HEK293 (cell line): ENCODE measurements around the gene KANSL1.
A peak's percentile ranks its signal among the peaks of the same experiment; 100 is the strongest.

ENCODE experiments used
- AEBP2 ChIP-seq: fragments of 450-650 bp; formaldehyde crosslinking; IDR thresholded peaks from 2 replicates; pipeline ENCODE4 v1.5.1; 2016; ENCODE audit warnings: missing biosample characterization, missing genetic modification characterization, borderline replicate concordance
- FEZF1 ChIP-seq: fragments of 450-650 bp; formaldehyde crosslinking; IDR thresholded peaks from 2 replicates; pipeline ENCODE4 v1.5.1; 2016; ENCODE audit warnings: missing biosample characterization, missing genetic modification characterization
- GFI1B ChIP-seq: fragments of 450-650 bp; formaldehyde crosslinking; IDR thresholded peaks from 2 replicates; pipeline ENCODE4 v1.5.1; 2016; ENCODE audit warnings: missing biosample characterization, missing genetic modification characterization
- GLIS2 ChIP-seq: fragments of 450-650 bp; formaldehyde crosslinking; IDR thresholded peaks from 2 replicates; pipeline ENCODE4 v1.5.1; 2016; ENCODE audit warnings: missing biosample characterization, missing genetic modification characterization
- PATZ1 ChIP-seq: fragments of 450-650 bp; formaldehyde crosslinking; IDR thresholded peaks from 2 replicates; pipeline ENCODE4 v1.5.1; 2016; ENCODE audit warnings: missing biosample characterization, missing genetic modification characterization
- SP7 ChIP-seq: fragments of 450-650 bp; formaldehyde crosslinking; IDR thresholded peaks from 2 replicates; pipeline ENCODE4 v1.5.1; 2016; ENCODE audit warnings: missing biosample characterization, missing genetic modification characterization
- ZBTB44 ChIP-seq: fragments of 450-650 bp; IDR thresholded peaks from 2 replicates; pipeline ENCODE4 v1.5.1; 2018; ENCODE audit warnings: missing biosample characterization, mild to moderate bottlenecking, missing genetic modification characterization
- ZBTB8A ChIP-seq: fragments of 450-650 bp; formaldehyde crosslinking; IDR thresholded peaks from 2 replicates; pipeline ENCODE4 v1.5.1; 2016; ENCODE audit warnings: missing biosample characterization, missing genetic modification characterization
- ZNF23 ChIP-seq: fragments of 450-650 bp; formaldehyde crosslinking; IDR thresholded peaks from 2 replicates; pipeline ENCODE4 v1.5.1; 2016; ENCODE audit warnings: missing biosample characterization, missing genetic modification characterization, borderline replicate concordance
- ZNF416 ChIP-seq: fragments of 450-650 bp; formaldehyde crosslinking; IDR thresholded peaks from 2 replicates; pipeline ENCODE4 v1.5.1; 2016; ENCODE audit warnings: missing biosample characterization, missing genetic modification characterization
- ZNF433 ChIP-seq: fragments of 450-650 bp; formaldehyde crosslinking; IDR thresholded peaks from 2 replicates; pipeline ENCODE4 v1.5.1; 2016; ENCODE audit warnings: missing biosample characterization, missing genetic modification characterization, low read depth
- ZNF501 ChIP-seq: fragments of 450-650 bp; formaldehyde crosslinking; IDR thresholded peaks from 2 replicates; pipeline ENCODE4 v1.5.1; 2016; ENCODE audit warnings: missing biosample characterization, missing genetic modification characterization
- ZNF513 ChIP-seq: fragments of 450-650 bp; IDR thresholded peaks from 2 replicates; pipeline ENCODE4 v1.5.1; 2018; ENCODE audit warnings: missing biosample characterization, missing genetic modification characterization
- ZNF610 ChIP-seq: fragments of 450-650 bp; formaldehyde crosslinking; IDR thresholded peaks from 2 replicates; pipeline ENCODE4 v1.5.1; 2016; ENCODE audit warnings: missing biosample characterization, missing genetic modification characterization, borderline replicate concordance
- ZNF707 ChIP-seq: fragments of 450-650 bp; formaldehyde crosslinking; IDR thresholded peaks from 2 replicates; pipeline ENCODE4 v1.5.1; 2016; ENCODE audit warnings: missing biosample characterization, missing genetic modification characterization
- TF ChIP-seq, protein P1 (sequence below): fragments of 450-650 bp; formaldehyde crosslinking; IDR thresholded peaks from 2 replicates; pipeline ENCODE4 v1.5.1; 2016; ENCODE audit warnings: missing biosample characterization, missing genetic modification characterization
- TF ChIP-seq, protein P2 (sequence below): fragments of 450-650 bp; formaldehyde crosslinking; IDR thresholded peaks from 2 replicates; pipeline ENCODE4 v1.5.1; 2016; ENCODE audit warnings: missing biosample characterization, missing genetic modification characterization
- TF ChIP-seq, protein P3 (sequence below): fragments of 450-650 bp; formaldehyde crosslinking; IDR thresholded peaks from 2 replicates; pipeline ENCODE4 v1.5.1; 2016; ENCODE audit warnings: missing biosample characterization, missing genetic modification characterization
- TF ChIP-seq, protein P4 (sequence below): fragments of 450-650 bp; formaldehyde crosslinking; IDR thresholded peaks from 2 replicates; pipeline ENCODE4 v1.5.1; 2016; ENCODE audit warnings: missing biosample characterization, missing genetic modification characterization

The KANSL1 gene

DNA sequence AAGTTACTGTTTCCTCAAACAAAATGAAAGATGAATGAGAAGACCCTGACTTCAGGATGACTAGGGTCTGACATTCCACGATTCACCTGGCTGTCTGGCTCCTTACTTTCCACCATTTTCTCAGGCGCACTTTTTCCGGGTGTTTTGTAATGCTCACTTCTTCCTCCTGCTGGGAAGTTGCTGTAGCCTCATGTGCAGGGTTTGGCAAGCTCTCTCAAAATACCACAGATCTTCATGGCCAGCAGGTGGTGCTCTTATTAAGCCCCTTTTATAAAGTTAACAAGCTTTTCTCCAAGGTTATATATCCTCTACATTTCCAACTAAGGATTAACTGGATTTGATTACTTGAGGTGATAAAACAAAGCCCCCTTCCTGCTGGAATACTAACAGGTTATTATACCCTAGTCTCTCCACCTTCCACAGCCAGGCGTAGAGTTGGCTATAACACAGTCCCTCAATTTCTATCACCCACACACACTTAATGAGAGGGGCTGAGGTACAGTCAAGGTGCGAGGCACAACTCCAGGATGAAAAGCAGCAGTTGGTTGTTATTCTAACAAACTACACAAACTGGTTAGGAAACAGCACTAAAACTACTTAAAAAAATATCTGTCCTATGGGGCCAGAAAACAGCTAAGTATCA lies 148.8 kb downstream of the KANSL1 start (continued):
- TF ChIP-seq, protein P1, sequence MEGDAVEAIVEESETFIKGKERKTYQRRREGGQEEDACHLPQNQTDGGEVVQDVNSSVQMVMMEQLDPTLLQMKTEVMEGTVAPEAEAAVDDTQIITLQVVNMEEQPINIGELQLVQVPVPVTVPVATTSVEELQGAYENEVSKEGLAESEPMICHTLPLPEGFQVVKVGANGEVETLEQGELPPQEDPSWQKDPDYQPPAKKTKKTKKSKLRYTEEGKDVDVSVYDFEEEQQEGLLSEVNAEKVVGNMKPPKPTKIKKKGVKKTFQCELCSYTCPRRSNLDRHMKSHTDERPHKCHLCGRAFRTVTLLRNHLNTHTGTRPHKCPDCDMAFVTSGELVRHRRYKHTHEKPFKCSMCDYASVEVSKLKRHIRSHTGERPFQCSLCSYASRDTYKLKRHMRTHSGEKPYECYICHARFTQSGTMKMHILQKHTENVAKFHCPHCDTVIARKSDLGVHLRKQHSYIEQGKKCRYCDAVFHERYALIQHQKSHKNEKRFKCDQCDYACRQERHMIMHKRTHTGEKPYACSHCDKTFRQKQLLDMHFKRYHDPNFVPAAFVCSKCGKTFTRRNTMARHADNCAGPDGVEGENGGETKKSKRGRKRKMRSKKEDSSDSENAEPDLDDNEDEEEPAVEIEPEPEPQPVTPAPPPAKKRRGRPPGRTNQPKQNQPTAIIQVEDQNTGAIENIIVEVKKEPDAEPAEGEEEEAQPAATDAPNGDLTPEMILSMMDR, result peak; percentile 84
- TF ChIP-seq PATZ1 (tag by site-specific recombination) (no peak), SP7 (peak; percentile 47), GLIS2 (tag by site-specific recombination) (no peak), ZNF433 (tag by site-specific recombination) (no peak), ZBTB44 (tag by site-specific recombination) (peak; percentile 54; the same call in 1 of the 2 replicates), ZBTB8A (0 out of 2 replicates have a peak, but pooled peaks have one; percentile 29), AEBP2 (tag by site-specific recombination) (no peak), ZNF23 (tag by site-specific recombination) (no peak), FEZF1 (tag by site-specific recombination) (no peak), ZNF707 (no peak), ZNF513 (tag by site-specific recombination) (0 out of 2 replicates have a peak, but pooled peaks have one; percentile 20), ZNF610 (tag by site-specific recombination) (0 out of 2 replicates have a peak, but pooled peaks have one; percentile 19), ZNF416 (no peak), ZNF501 (no peak; the same call in 1 of the 2 replicates), GFI1B (tag by site-specific recombination) (no peak)
- TF ChIP-seq, protein P2, sequence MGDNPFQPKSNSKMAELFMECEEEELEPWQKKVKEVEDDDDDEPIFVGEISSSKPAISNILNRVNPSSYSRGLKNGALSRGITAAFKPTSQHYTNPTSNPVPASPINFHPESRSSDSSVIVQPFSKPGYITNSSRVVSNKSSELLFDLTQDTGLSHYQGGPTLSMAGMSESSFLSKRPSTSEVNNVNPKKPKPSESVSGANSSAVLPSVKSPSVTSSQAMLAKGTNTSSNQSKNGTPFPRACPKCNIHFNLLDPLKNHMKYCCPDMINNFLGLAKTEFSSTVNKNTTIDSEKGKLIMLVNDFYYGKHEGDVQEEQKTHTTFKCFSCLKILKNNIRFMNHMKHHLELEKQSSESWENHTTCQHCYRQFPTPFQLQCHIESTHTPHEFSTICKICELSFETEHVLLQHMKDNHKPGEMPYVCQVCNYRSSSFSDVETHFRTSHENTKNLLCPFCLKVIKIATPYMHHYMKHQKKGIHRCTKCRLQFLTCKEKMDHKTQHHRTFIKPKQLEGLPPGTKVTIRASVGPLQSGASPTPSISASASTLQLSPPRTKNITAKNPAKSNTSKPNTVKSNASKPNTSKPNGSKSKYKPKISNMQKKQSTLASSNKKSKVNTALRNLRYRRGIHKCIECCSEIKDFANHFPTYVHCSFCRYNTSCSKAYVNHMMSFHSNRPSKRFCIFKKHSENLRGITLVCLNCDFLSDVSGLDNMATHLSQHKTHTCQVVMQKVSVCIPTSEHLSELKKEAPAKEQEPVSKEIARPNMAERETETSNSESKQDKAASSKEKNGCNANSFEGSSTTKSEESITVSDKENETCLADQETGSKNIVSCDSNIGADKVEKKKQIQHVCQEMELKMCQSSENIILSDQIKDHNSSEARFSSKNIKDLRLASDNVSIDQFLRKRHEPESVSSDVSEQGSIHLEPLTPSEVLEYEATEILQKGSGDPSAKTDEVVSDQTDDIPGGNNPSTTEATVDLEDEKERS (tag by site-specific recombination), result no peak
- TF ChIP-seq, protein P3, sequence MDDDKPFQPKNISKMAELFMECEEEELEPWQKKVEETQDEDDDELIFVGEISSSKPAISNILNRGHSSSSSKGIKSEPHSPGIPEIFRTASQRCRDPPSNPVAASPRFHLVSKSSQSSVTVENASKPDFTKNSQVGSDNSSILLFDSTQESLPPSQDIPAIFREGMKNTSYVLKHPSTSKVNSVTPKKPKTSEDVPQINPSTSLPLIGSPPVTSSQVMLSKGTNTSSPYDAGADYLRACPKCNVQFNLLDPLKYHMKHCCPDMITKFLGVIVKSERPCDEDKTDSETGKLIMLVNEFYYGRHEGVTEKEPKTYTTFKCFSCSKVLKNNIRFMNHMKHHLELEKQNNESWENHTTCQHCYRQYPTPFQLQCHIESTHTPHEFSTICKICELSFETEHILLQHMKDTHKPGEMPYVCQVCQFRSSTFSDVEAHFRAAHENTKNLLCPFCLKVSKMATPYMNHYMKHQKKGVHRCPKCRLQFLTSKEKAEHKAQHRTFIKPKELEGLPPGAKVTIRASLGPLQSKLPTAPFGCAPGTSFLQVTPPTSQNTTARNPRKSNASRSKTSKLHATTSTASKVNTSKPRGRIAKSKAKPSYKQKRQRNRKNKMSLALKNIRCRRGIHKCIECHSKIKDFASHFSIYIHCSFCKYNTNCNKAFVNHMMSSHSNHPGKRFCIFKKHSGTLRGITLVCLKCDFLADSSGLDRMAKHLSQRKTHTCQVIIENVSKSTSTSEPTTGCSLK (tag by site-specific recombination), result no peak
- TF ChIP-seq, protein P4, sequence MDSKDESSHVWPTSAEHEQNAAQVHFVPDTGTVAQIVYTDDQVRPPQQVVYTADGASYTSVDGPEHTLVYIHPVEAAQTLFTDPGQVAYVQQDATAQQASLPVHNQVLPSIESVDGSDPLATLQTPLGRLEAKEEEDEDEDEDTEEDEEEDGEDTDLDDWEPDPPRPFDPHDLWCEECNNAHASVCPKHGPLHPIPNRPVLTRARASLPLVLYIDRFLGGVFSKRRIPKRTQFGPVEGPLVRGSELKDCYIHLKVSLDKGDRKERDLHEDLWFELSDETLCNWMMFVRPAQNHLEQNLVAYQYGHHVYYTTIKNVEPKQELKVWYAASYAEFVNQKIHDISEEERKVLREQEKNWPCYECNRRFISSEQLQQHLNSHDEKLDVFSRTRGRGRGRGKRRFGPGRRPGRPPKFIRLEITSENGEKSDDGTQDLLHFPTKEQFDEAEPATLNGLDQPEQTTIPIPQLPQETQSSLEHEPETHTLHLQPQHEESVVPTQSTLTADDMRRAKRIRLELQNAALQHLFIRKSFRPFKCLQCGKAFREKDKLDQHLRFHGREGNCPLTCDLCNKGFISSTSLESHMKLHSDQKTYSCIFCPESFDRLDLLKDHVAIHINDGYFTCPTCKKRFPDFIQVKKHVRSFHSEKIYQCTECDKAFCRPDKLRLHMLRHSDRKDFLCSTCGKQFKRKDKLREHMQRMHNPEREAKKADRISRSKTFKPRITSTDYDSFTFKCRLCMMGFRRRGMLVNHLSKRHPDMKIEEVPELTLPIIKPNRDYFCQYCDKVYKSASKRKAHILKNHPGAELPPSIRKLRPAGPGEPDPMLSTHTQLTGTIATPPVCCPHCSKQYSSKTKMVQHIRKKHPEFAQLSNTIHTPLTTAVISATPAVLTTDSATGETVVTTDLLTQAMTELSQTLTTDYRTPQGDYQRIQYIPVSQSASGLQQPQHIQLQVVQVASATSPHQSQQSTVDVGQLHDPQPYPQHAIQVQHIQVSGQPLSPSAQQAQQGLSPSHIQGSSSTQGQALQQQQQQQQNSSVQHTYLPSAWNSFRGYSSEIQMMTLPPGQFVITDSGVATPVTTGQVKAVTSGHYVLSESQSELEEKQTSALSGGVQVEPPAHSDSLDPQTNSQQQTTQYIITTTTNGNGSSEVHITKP (tag by site-specific recombination), result no peak
